ENCODE results near the gene MKI67.

Gene MKI67

GRCh38 chr10:128080231-128080630 lies 46.0 kb downstream of the MKI67 start:
- H3F3A ChIP-seq (ENCODE audit: insufficient read depth, low read length) = peaks cover 38% of the 10 kb centered on the region
- peak overlapping the region; percentile 8; the same call in 1 of the 2 replicates for H3K9ac ChIP-seq (ENCODE audit: low read length)

GRCh38 chr10:128078136-128078969 lies 47.9 kb downstream of the MKI67 start:
- H3K4me3 ChIP-seq (ENCODE audit: low read length) = no peak overlapping the region
- H3K9me2 ChIP-seq (replicated peaks; ENCODE audit: insufficient read depth, low read length) = no peaks in the 10 kb centered on the region
- peaks cover 32% of the 10 kb centered on the region for H3F3A ChIP-seq (ENCODE audit: insufficient read depth, low read length)
- no peaks in the 10 kb centered on the region for H4K20me1 ChIP-seq (ENCODE audit: insufficient read depth, low read length)
- H3K9me3 ChIP-seq (replicated peaks; ENCODE audit: insufficient read depth, low read length) = no peaks in the 10 kb centered on the region
- no peaks in the 10 kb centered on the region for H3K79me2 ChIP-seq (ENCODE audit: low read length)
- peaks cover 45% of the 10 kb centered on the region for H3K4me1 ChIP-seq (ENCODE audit: low read length)
- H3K9ac ChIP-seq (ENCODE audit: low read length) = no peak overlapping the region
- peak; percentile 49 for DNase-seq
- H3K27me3 ChIP-seq (replicated peaks; ENCODE audit: insufficient read depth, low read length) = no peaks in the 10 kb centered on the region
- no peaks in the 10 kb centered on the region for H3K36me3 ChIP-seq (replicated peaks; ENCODE audit: insufficient read depth, low read length)
- H3K4me2 ChIP-seq (ENCODE audit: low read depth, low read length) = no peak overlapping the region
- no peak for TF ChIP-seq EZH2 (optimal IDR thresholded peaks at IDR 0.05; ENCODE audit: low read depth, low read length)
- peak; percentile 80 for TF ChIP-seq CTCF (IDR thresholded peaks at IDR 0.05; ENCODE audit: low read length)
- H3K27ac ChIP-seq (ENCODE audit: low read length) = no peak overlapping the region
- no peak overlapping the region for H2AFZ ChIP-seq (ENCODE audit: low read length)

More at GRCh38 chr10:128080231-128080630, 46.0 kb downstream of the MKI67 start:
- Histone ChIP-seq H3K4me1 (ENCODE audit: low read length) (peaks cover 52% of the 10 kb centered on the region), H2AFZ (ENCODE audit: low read length) (no peak overlapping the region), H3K4me2 (ENCODE audit: low read depth, low read length) (peak overlapping the region; percentile 40), H3K27ac (ENCODE audit: low read length) (peak overlapping the region; percentile 89), H3K9me3 (replicated peaks; ENCODE audit: insufficient read depth, low read length) (no peaks in the 10 kb centered on the region), H3K36me3 (replicated peaks; ENCODE audit: insufficient read depth, low read length) (no peaks in the 10 kb centered on the region), H4K20me1 (ENCODE audit: insufficient read depth, low read length) (no peaks in the 10 kb centered on the region), H3K27me3 (replicated peaks; ENCODE audit: insufficient read depth, low read length) (no peaks in the 10 kb centered on the region), H3K79me2 (ENCODE audit: low read length) (no peaks in the 10 kb centered on the region), H3K4me3 (ENCODE audit: low read length) (no peak overlapping the region), H3K9me2 (replicated peaks; ENCODE audit: insufficient read depth, low read length) (no peaks in the 10 kb centered on the region)
- TF ChIP-seq EZH2phosphoT487 (IDR thresholded peaks at IDR 0.05; ENCODE audit: low read length) (no peak), EZH2 (optimal IDR thresholded peaks at IDR 0.05; ENCODE audit: low read depth, low read length) (no peak), CTCF (IDR thresholded peaks at IDR 0.05; ENCODE audit: low read length) (no peak)
- DNase-seq = no peak

- no peak overlapping the region for H2AFZ ChIP-seq (ENCODE audit: low read length)
- no peak overlapping the region for H3K4me2 ChIP-seq (ENCODE audit: low read depth, low read length)
- no peak overlapping the region for H3K4me3 ChIP-seq (ENCODE audit: low read length)
- H3K9ac ChIP-seq (ENCODE audit: low read length) = no peak overlapping the region
- H3K79me2 ChIP-seq (ENCODE audit: low read length) = no peaks in the 10 kb centered on the region
- no peaks in the 10 kb centered on the region for H4K20me1 ChIP-seq (ENCODE audit: insufficient read depth, low read length)
- peaks cover 36% of the 10 kb centered on the region for H3K4me1 ChIP-seq (ENCODE audit: low read length)
- H3K27ac ChIP-seq (ENCODE audit: low read length) = no peak overlapping the region
- H3K9me2 ChIP-seq (replicated peaks; ENCODE audit: insufficient read depth, low read length) = no peaks in the 10 kb centered on the region
- H3K9me3 ChIP-seq (replicated peaks; ENCODE audit: insufficient read depth, low read length) = no peaks in the 10 kb centered on the region
- H3F3A ChIP-seq (ENCODE audit: insufficient read depth, low read length) = peaks cover 21% of the 10 kb centered on the region
- no peak for DNase-seq
- TF ChIP-seq EZH2phosphoT487 (IDR thresholded peaks at IDR 0.05; ENCODE audit: low read length) (no peak), EZH2 (optimal IDR thresholded peaks at IDR 0.05; ENCODE audit: low read depth, low read length) (no peak), CTCF (IDR thresholded peaks at IDR 0.05; ENCODE audit: low read length) (no peak)
- H3K27me3 ChIP-seq (replicated peaks; ENCODE audit: insufficient read depth, low read length) = no peaks in the 10 kb centered on the region
- no peaks in the 10 kb centered on the region for H3K36me3 ChIP-seq (replicated peaks; ENCODE audit: insufficient read depth, low read length)
Measured at GRCh38 chr10:128077155-128077875, 48.9 kb downstream of the MKI67 start.
